ENCODE data around the gene P4HB. TPM values are rescaled to one million over a fixed set of nuclear protein-coding genes. Genes with fewer than 3 reads are reported as not detected.
A peak's percentile ranks its signal among the peaks of the same experiment; 100 is the strongest.

The P4HB gene
- total RNA-seq, 3 donors from 2014 or later, result 442 to 487 (median 478) TPM

DNA sequence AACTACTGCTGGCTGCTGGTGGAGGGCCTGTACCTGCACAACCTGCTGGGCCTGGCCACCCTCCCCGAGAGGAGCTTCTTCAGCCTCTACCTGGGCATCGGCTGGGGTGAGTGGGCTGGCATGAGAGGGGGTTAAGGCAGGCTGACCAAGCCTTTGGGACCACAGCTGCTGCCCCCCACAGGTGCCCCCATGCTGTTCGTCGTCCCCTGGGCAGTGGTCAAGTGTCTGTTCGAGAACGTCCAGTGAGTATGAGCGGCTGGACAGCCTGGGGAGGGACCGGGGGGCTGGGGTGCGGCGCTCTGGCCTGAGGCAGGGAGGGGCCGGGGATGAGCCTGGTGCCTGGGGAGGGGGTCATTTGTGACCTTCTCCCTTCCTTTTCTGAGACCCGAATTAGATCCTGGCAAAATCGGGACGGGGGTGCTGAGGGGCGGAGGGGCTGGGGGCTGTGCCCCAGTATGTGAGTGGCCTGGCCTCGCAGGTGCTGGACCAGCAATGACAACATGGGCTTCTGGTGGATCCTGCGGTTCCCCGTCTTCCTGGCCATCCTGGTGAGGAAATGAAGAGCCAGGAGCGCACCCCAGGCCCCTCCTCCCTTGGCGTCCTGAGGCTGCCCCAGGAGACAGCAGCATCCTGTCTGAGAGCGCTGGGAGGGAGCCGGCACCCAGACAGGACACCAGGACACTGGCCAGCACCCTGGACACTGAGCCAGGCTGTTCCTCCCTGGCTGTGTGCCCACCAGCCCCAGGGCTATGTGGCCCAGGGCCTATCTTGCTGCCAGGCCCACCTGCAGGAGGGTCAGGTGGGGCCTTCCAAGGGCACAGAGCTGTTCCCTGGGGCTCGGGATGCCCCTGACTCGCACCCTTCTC is 48.4 kb downstream of the P4HB start:
- Mint-ChIP-seq H3K4me3 (no peak overlapping the region), H3K9me3 (no peaks in the 10 kb centered on the region), H3K27me3 (ENCODE audit: low read depth) (peaks cover 18% of the 10 kb centered on the region), H3K4me1 (ENCODE audit: low read depth) (no peaks in the 10 kb centered on the region), H3K36me3 (ENCODE audit: insufficient read depth) (no peaks in the 10 kb centered on the region)
- no peak for ATAC-seq
- no peak for DNase-seq

DNA sequence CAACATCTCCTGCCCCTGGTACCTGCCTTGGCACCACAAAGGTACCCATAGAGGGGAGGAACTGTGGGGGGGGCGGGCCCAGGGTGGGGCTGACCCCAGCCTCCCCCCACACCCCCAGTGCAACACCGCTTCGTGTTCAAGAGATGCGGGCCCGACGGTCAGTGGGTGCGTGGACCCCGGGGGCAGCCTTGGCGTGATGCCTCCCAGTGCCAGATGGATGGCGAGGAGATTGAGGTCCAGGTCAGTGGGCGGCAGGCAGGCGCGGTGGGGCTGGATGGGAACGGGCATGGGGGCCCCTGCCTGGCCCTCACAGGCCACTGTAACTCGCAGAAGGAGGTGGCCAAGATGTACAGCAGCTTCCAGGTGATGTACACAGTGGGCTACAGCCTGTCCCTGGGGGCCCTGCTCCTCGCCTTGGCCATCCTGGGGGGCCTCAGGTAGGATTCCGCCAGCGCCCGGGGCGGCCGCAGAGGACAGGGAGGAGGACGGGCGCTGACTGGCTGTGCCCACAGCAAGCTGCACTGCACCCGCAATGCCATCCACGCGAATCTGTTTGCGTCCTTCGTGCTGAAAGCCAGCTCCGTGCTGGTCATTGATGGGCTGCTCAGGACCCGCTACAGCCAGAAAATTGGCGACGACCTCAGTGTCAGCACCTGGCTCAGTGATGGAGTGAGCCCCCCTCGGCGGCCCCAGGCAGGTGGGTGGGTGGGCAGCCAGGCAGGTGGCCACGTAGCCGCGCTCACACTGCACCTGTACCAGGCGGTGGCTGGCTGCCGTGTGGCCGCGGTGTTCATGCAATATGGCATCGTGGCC is 49.2 kb downstream of the P4HB start:
- no peak for ATAC-seq
- no peak overlapping the region for H3K4me3 Mint-ChIP-seq
- DNase-seq, result no peak
- H3K4me1 Mint-ChIP-seq (ENCODE audit: low read depth), result no peaks in the 10 kb centered on the region
- H3K9me3 Mint-ChIP-seq, result no peaks in the 10 kb centered on the region
- H3K27me3 Mint-ChIP-seq (ENCODE audit: low read depth), result peaks cover 18% of the 10 kb centered on the region
- H3K36me3 Mint-ChIP-seq (ENCODE audit: insufficient read depth), result no peaks in the 10 kb centered on the region

DNA sequence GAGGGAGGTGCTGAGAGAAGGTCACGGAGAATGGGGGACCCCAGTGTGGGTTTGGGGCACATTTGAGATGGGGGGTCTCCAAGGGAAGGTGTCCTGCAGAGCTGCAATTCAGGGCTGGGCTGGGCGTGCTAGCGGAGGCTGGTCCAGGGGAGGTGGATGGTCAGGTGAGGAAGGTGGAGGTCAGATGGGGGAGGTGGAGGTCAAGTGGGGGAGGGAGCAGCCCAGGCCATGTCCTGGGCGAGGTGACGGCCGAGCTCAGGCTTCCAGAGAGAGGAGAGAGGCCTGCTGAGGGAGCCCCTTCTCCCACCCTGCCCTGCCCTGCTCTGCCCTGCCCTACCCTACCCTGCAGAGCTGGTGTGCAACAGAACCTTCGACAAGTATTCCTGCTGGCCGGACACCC is 49.9 kb downstream of the P4HB start:
- Mint-ChIP-seq H3K4me3 (no peak overlapping the region), H3K27me3 (ENCODE audit: low read depth) (peaks cover 18% of the 10 kb centered on the region), H3K36me3 (ENCODE audit: insufficient read depth) (no peaks in the 10 kb centered on the region), H3K4me1 (ENCODE audit: low read depth) (no peaks in the 10 kb centered on the region), H3K9me3 (no peaks in the 10 kb centered on the region)
- ATAC-seq, result no peak
- no peak for DNase-seq

DNA sequence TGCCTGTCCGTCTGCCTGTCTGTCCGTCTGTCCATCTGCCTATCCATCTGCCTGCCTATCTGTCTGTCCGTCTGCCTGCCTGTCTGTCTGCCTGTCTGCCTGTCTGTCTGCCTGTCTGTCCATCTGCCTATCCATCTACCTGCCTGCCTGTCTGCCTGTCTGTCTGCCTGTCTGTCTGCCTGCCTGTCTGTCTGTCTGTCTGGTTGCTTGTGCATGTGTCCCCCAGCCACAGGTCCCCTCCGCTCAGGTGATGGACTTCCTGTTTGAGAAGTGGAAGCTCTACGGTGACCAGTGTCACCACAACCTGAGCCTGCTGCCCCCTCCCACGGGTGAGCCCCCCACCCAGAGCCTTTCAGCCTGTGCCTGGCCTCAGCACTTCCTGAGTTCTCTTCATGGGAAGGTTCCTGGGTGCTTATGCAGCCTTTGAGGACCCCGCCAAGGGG is 50.8 kb downstream of the P4HB start:
- Mint-ChIP-seq H3K36me3 (ENCODE audit: insufficient read depth) (no peaks in the 10 kb centered on the region), H3K27me3 (ENCODE audit: low read depth) (peaks cover 21% of the 10 kb centered on the region), H3K4me1 (ENCODE audit: low read depth) (no peaks in the 10 kb centered on the region), H3K9me3 (no peaks in the 10 kb centered on the region), H3K4me3 (no peak overlapping the region)
- DNase-seq (no peak), ATAC-seq (no peak)

DNA sequence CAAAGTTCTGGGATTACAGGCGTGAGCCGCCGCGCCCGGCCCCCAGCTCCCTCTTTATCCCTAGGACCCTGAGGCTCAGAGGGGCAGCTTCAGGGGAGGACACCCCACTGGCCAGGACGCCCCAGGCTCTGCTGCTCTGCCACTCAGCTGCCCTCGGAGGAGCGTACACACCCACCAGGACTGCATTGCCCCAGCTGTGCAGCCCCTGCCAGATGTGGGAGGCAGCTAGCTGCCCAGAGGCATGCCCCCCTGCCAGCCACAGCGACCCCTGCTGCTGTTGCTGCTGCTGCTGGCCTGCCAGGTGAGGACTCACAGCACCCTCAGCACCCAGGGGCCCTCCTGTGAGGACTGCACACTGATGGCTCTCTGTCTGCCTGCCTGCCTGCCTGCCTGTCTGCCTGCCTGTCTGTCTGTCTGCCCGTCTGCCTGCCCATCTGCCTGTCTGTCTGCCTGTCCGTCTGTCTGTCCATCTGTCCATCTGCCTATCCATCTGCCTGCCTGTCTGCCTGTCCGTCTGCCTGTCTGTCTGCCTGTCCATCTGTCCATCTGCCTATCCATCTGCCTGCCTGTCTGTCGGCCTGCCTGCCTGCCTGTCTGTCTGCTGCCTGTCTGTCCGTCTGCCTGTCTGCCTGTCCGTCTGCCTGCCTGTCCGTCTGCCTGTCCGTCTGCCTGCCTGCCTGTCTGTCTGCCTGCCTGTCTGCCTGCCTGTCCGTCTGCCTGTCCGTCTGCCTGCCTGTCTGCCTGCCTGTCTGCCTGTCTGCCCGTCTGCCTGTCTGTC is 51.4 kb downstream of the P4HB start:
- Mint-ChIP-seq H3K9me3 (no peaks in the 10 kb centered on the region), H3K4me1 (ENCODE audit: low read depth) (no peaks in the 10 kb centered on the region), H3K27me3 (ENCODE audit: low read depth) (peaks cover 21% of the 10 kb centered on the region), H3K36me3 (ENCODE audit: insufficient read depth) (no peaks in the 10 kb centered on the region), H3K4me3 (no peak overlapping the region)
- no peak for ATAC-seq
- no peak for DNase-seq

DNA sequence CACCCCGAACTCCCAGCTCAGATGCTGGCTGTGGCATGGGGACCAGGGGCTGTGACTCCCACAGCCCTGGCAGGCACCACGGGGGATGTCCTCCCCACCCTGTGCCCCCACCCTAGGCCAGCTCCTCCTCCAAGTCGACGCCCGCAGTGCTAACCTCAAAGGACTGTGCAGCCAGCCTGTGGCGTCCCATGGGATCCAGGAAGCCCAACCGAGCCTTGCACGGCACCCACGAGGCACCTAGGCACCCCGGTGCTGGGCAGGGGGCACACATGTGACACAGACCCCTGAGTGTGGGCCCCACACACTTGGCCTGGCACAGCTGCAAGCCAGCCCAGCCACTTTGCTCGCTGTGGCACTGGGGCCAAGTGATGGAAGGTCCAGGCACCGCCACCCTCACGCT is 52.5 kb downstream of the P4HB start:
- Mint-ChIP-seq H3K4me1 (ENCODE audit: low read depth) (peaks cover 1% of the 10 kb centered on the region), H3K36me3 (ENCODE audit: insufficient read depth) (no peaks in the 10 kb centered on the region), H3K27me3 (ENCODE audit: low read depth) (peaks cover 27% of the 10 kb centered on the region), H3K9me3 (no peaks in the 10 kb centered on the region), H3K4me3 (no peak overlapping the region)
- DNase-seq (no peak), ATAC-seq (no peak)

DNA sequence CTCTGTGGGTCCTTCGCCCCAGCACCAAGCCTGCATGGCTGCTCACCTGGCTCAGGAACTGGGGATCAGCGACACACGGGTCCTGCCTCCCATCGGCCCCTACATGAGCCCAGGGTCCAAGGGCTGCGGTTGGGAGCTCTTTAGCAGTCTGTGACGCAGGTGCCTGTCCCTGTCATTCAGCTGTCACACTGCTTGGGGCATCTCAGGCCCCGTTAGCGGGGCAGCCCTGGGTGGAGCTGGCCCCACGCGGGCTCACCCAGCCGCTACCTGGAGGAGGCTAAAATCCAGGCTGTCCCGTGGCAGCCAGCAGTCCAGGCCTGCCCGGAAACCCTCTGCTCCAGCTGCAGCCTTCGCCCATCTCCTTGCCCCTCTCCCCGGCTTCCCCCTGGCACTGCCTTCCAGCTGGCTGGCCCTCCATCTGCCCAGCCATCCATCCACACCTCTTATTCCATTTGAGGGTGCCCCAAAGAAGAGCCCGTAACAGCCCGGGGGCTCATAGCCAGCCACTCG is 53.1 kb downstream of the P4HB start:
- no peak for ATAC-seq

DNA sequence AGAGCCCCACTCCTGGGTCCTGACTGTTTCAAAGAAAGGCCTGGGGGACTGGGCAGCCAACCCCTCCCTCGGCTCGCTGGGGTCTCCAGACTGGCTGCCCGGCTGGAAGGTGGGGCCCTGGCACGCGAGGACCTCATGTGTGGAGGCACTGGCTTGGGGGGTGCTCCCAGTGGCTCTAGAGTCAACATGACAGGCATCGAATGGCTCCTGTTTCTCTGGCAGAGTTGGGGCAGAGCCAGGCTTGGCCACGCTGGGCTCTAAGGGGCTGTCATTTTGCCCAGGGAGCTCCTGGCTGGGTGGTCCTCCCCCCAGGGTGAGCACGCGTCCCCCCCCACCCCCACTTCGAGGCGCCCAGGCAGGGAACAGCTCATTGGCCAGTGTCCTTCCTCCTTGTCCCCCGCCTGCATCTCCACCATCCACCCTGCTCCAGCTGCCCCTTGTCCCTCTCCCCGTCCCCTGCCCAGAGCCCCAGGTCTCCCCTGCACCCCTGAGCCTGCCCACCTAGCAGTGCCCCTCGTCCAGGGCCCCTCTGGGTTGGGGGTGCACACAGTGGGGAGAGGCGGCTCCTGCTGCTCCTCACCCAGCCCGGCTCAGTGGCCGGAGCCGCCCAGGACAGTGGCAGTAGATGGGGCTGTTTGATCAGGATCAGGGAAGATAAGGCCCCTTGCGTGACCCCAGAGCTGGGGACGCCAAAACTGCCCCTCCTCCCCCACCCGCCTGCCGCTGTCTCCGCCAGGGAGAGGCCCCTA is 53.7 kb downstream of the P4HB start:
- ATAC-seq, result no peak
- no peaks in the 10 kb centered on the region for H3K9me3 Mint-ChIP-seq
- no peaks in the 10 kb centered on the region for H3K36me3 Mint-ChIP-seq (ENCODE audit: insufficient read depth)
- H3K4me3 Mint-ChIP-seq, result no peak overlapping the region
- peaks cover 1% of the 10 kb centered on the region for H3K4me1 Mint-ChIP-seq (ENCODE audit: low read depth)
- H3K27me3 Mint-ChIP-seq (ENCODE audit: low read depth), result peaks cover 39% of the 10 kb centered on the region
- DNase-seq, result no peak

More for the DNA sequence above, 53.1 kb downstream of the P4HB start:
- peaks cover 1% of the 10 kb centered on the region for H3K4me1 Mint-ChIP-seq (ENCODE audit: low read depth)
- no peak for DNase-seq
- H3K36me3 Mint-ChIP-seq (ENCODE audit: insufficient read depth), result no peaks in the 10 kb centered on the region
- H3K4me3 Mint-ChIP-seq, result no peak overlapping the region
- peaks cover 33% of the 10 kb centered on the region for H3K27me3 Mint-ChIP-seq (ENCODE audit: low read depth)
- no peaks in the 10 kb centered on the region for H3K9me3 Mint-ChIP-seq

DNA sequence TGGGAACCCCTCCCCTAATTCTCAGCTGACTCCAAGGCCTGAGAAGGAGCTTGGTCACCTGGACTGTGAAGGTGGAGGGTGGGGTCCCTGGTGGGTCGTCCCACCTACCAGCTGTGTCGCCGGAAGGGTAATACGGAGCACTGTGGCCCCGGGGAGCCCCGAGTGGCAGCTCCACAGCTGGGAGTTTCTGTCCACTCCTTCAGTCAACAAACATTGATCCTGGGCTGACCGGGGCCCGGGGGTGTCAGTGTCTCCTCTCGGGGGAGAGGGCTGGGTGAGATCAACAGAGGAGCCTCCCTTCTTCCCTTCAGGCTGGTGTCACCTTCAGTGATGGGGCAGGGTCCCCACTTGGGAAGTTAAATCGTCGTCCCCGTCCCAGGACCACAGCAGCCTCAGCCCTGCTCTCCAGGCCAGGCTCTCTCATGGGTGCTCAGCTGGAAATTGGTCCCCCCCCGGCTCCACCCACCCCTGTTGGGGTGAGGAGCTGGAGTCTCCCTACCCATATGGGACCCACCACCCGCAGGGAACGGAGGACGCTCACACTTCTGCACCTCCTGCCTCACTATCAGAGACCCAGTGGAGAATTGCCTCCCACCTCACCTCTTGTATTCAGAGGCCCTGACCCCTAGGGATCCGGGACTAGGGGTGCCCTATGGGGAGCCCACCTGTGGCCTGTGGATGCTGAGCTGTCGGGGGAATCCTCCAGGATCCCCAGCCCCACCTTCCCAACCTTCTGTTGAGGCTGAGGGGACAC is 54.5 kb downstream of the P4HB start:
- Mint-ChIP-seq H3K9me3 (no peaks in the 10 kb centered on the region), H3K27me3 (ENCODE audit: low read depth) (peaks cover 47% of the 10 kb centered on the region)

DNA sequence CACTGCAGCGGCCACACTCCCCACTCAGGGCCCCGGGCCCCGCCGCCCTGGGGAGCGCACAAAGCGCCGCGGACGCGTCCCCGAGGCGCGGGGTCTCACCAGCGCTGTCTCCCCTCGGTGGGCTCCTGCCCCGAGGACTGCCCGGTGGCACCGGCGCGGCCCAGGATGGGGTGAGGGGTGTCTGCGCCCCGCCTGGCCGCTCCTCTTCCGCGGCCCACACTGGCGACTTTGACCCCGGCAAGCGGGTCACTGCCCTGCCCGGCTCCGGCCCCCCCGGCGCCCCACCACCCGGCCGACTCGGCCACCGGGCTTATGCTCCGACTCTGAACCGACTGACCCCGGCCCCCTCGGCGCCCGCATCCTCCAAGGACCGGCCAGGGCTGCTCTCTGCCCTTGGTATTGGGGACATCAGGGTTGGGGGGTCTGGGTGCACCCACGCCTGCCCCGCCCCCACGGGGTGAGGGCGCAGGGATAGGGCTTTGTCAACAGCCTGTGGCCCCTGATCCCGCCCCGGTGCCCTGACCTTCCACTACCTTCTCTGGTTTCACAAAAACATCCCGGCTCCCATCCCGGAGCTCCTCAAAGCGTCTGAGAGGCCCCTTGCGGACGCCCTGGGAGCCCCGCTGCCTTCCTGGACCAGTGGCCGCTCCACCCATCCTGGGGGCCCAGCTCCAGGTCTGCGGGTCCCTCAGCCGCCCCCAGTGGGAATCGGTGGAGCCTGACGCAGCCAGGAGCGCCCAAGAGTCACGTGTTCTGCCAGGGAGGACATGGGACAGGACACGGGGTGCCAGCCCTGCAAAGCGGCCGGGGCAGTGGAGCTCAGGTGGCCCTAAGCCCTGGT is 55.6 kb downstream of the P4HB start:
- DNase-seq (no peak), ATAC-seq (no peak)
- Mint-ChIP-seq H3K36me3 (ENCODE audit: insufficient read depth) (no peaks in the 10 kb centered on the region), H3K27me3 (ENCODE audit: low read depth) (peaks cover 45% of the 10 kb centered on the region), H3K9me3 (no peaks in the 10 kb centered on the region), H3K4me1 (ENCODE audit: low read depth) (peaks cover 1% of the 10 kb centered on the region), H3K4me3 (no peak overlapping the region)

More for the DNA sequence above, 54.5 kb downstream of the P4HB start:
- Mint-ChIP-seq H3K4me1 (ENCODE audit: low read depth) (peaks cover 1% of the 10 kb centered on the region), H3K36me3 (ENCODE audit: insufficient read depth) (no peaks in the 10 kb centered on the region), H3K4me3 (no peak overlapping the region)
- no peak for ATAC-seq
- no peak for DNase-seq

DNA sequence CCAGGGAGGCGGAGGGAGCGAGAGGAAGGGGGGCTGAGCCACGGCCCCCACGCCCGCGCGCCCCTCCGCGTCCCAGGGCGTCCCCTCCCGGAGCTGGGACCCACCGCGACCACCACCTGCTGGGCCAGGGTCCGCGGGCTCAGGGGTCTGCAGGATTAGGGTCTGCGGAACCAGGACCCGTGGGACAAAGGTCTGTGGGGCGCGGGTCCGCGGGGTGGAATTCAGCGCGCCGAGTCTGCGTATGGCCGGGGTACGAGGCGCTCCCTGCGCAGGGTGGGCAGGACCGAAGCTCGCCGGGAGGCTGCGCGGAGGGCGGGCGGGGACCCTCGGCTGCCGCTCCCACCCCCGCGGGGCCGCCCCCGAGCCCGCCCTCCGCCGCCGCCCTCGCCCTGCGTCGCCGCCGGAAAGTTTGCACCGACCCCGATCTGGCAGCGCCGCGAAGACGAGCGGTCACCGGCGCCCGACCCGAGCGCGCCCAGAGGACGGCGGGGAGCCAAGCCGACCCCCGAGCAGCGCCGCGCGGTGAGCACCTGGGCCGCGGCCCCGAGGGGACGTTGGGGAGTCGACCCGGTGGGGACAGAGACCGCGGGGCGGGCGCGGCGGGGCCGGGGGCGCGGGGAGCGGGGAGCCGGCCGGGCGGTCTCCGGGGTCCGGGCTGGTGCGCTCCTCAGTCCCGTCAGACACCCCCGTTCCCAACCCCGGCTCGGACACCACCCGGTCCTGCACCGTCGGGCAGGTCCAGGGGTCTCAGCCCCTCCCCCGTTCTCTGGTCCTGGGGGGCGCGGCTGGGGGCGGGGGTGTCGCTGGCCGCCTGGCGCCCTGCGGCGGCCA is 56.4 kb downstream of the P4HB start, which contains the start of gene GCGR:
TSS of gene GCGR (plus strand) at position 423 of the 831 bp plus-strand sequence. CDS start 4,869 bp downstream, outside the sequence.
- DNase-seq (no peak), ATAC-seq (peak; percentile 15 to 16)
- Mint-ChIP-seq H3K36me3 (ENCODE audit: insufficient read depth) (no peaks in the 10 kb centered on the region), H3K9me3 (no peaks in the 10 kb centered on the region), H3K27me3 (ENCODE audit: low read depth) (peaks cover 45% of the 10 kb centered on the region), H3K4me3 (no peak within 1 kb of the TSS), H3K4me1 (ENCODE audit: low read depth) (peaks cover 1% of the 10 kb centered on the region)

Data from activated T-cell treated with anti-CD3 and anti-CD28 coated beads, Interleukin-2, amount 50 U/mL, for 4 hours (primary cell).